Measurements from ENCODE around the gene FAM193A.

GRCh38 chr4:2501034-2501594 is 35.3 kb upstream of the FAM193A start:
- TF ChIP-seq CTCF (IDR thresholded peaks at IDR 0.05) (no peak), POLR2A (IDR thresholded peaks at IDR 0.05) (no peak)
